HepG2 (cell line): ENCODE results near the gene CXCL3. TPM values are rescaled to one million over a fixed set of nuclear protein-coding genes. Genes with fewer than 3 reads are reported as not detected.
A peak's percentile ranks its signal among the peaks of the same experiment; 100 is the strongest.

Experiments
- ATAC-seq: fragments of 200-7000 bp; cut with Tn5 transposase; 3 replicates; pipeline ENCODE4 v1.9.1; 2020; ENCODE audit warnings: mild to moderate bottlenecking, moderate library complexity
- BruUV-seq: library from RNA; stranded (reverse); fragments of 400-500 nt; replicated peaks from 2 replicates; lab custom pipeline; 2021; lab: Mats Ljungman, UMichigan
- CTCF ChIA-PET: fragments of 300-600 bp; formaldehyde crosslinking; extraction: SDS; loops from one replicate; lab custom pipeline; 2021; ENCODE audit warnings: low total read pairs, inconsistent platforms, low intra/inter-chr PET ratio; lab: Yijun Ruan, JAX
- POLR2A ChIA-PET: fragments of 350-600 bp; sonication (Branson Sonifier 250); formaldehyde crosslinking; loops from one replicate; lab custom pipeline; 2020; ENCODE audit warnings: antibody characterized with exemption, inconsistent platforms; lab: Yijun Ruan, JAX
- DNase-seq: peaks from one replicate; pipeline ENCODE4 v3.0.0-alpha.2; 2015; ENCODE audit warnings: low spot score
- FAIRE-seq: peaks from 3 replicates; lab custom pipeline; 2011; peaks lifted over from hg19 to GRCh38; lab: Jason Lieb, UNC
- H2AFZ ChIP-seq: one replicate; pipeline ENCODE4 v1.6.1; 2011; ENCODE audit warnings: low read length, inconsistent platforms
- H3K27ac ChIP-seq: fragments of 300-600 bp; 3 replicates; pipeline ENCODE4 v1.8.0; 2011; ENCODE audit warnings: mixed run types, mild to moderate bottlenecking, mixed read lengths, low read length, inconsistent platforms; ENCODE audit not compliant: insufficient read depth; ENCODE audit errors: extremely low read length
- H3K27me3 ChIP-seq, 2 experiments: fragments of 200-600 bp in 1 of 2; 2 replicates in 1 of 2; 3 replicates in 1 of 2; pipeline versions ENCODE4 v1.6.0 to v1.8.0; 2011; ENCODE audit warnings: low read length in 2 of 2, mild to moderate bottlenecking in 2 of 2, moderate library complexity in 2 of 2, inconsistent platforms in 1 of 2; ENCODE audit not compliant: insufficient read depth in 2 of 2, control insufficient read depth in 1 of 2
- H3K36me3 ChIP-seq, 2 experiments: fragments of 200-600 bp in 1 of 2; replicated peaks in 1 of 2; 2 replicates in 1 of 2; 3 replicates in 1 of 2; pipeline versions ENCODE4 v1.5.1 to v1.8.0; 2011; ENCODE audit warnings: low read length in 2 of 2, inconsistent platforms in 1 of 2; ENCODE audit not compliant: insufficient read depth in 2 of 2, control insufficient read depth in 1 of 2
- H3K4me1 ChIP-seq: 2 replicates; pipeline ENCODE4 v1.5.1; 2012; ENCODE audit warnings: low read length, inconsistent platforms; ENCODE audit not compliant: insufficient read depth
- H3K4me2 ChIP-seq: 2 replicates; pipeline ENCODE4 v1.6.0; 2011; ENCODE audit warnings: low read depth, low read length, inconsistent platforms
- H3K4me3 ChIP-seq, 3 experiments: fragments of 200-600 bp in 1 of 3; sonication (generic), shearing (Covaris generic) in 1 of 3; replicated peaks in 1 of 3; 2 replicates each; pipeline ENCODE4 v1.5.1; 2011 to 2016; ENCODE audit warnings: low read length in 3 of 3, inconsistent platforms in 2 of 3, low read depth in 2 of 3, mild to moderate bottlenecking in 2 of 3, control low read depth in 1 of 3, mixed read lengths in 1 of 3; ENCODE audit not compliant: insufficient read depth in 1 of 3
- H3K79me2 ChIP-seq: one replicate; pipeline ENCODE4 v1.6.1; 2011; ENCODE audit warnings: low read length, inconsistent platforms; ENCODE audit not compliant: insufficient read depth
- H3K9ac ChIP-seq: 2 replicates; pipeline ENCODE4 v1.6.0; 2011; ENCODE audit warnings: mild to moderate bottlenecking, low read depth, low read length, inconsistent platforms; ENCODE audit not compliant: insufficient read depth
- H3K9me3 ChIP-seq: 2 replicates; pipeline ENCODE4 v1.5.1; 2012; ENCODE audit warnings: mild to moderate bottlenecking, low read length
- H4K20me1 ChIP-seq: 2 replicates; pipeline ENCODE4 v1.6.0; 2011; ENCODE audit warnings: inconsistent platforms, mild to moderate bottlenecking, low read length, moderate library complexity; ENCODE audit not compliant: insufficient read depth
- HNF1B ChIP-seq: sonication (generic); formaldehyde crosslinking; IDR thresholded peaks from 2 replicates; pipeline ENCODE4 v1.5.1; 2020; ENCODE audit warnings: mild to moderate bottlenecking, moderate library complexity, missing genetic modification reagents
- HOXD1 ChIP-seq: sonication (generic); formaldehyde crosslinking; IDR thresholded peaks from 2 replicates; pipeline ENCODE4 v1.5.0; 2020; ENCODE audit warnings: missing genetic modification reagents
- IRF1 ChIP-seq: sonication (generic); formaldehyde crosslinking; IDR thresholded peaks from 2 replicates; pipeline ENCODE4 v1.4.0; 2020; ENCODE audit warnings: low read depth, mild to moderate bottlenecking, missing genetic modification reagents
- NFKB2 ChIP-seq: sonication (generic); formaldehyde crosslinking; IDR thresholded peaks from 2 replicates; pipeline ENCODE4 v1.4.0; 2020; ENCODE audit warnings: missing genetic modification reagents, borderline replicate concordance
- SATB2 ChIP-seq: sonication (generic); formaldehyde crosslinking; IDR thresholded peaks from 2 replicates; pipeline ENCODE4 v1.5.0; 2020; ENCODE audit warnings: missing genetic modification reagents
- SNAPC2 ChIP-seq: sonication (generic); formaldehyde crosslinking; IDR thresholded peaks from 2 replicates; pipeline ENCODE4 v1.8.1; 2022; ENCODE audit warnings: mild to moderate bottlenecking, missing genetic modification reagents
- TOPORS ChIP-seq: sonication (generic); formaldehyde crosslinking; IDR thresholded peaks from 2 replicates; pipeline ENCODE4 v1.8.0; 2023; ENCODE audit warnings: mild to moderate bottlenecking, missing genetic modification reagents
- ZFP36L1 ChIP-seq: sonication (generic); formaldehyde crosslinking; IDR thresholded peaks from 2 replicates; pipeline ENCODE4 v1.8.0; 2022; ENCODE audit warnings: mild to moderate bottlenecking, missing genetic modification reagents, moderate library complexity
- ZFY ChIP-seq: sonication (generic); formaldehyde crosslinking; IDR thresholded peaks from 2 replicates; pipeline ENCODE4 v1.4.0; 2020; ENCODE audit warnings: missing genetic modification reagents
- ZNF589 ChIP-seq: sonication (generic); formaldehyde crosslinking; conservative IDR thresholded peaks from 2 replicates; pipeline ENCODE4 v1.8.0; 2022; ENCODE audit warnings: mild to moderate bottlenecking, moderate library complexity, missing genetic modification reagents
- ZNF672 ChIP-seq: sonication (generic); formaldehyde crosslinking; IDR thresholded peaks from 2 replicates; pipeline ENCODE4 v1.8.1; 2022; ENCODE audit warnings: missing genetic modification reagents
- WGBS: methylation state at CpG from one replicate; pipeline ENCODE4 v1.1.6; 2017; ENCODE audit warnings: low lambda C conversion rate; 5-methylcytosine and 5-hydroxymethylcytosine counted together
- in situ Hi-C: cut with HindIII; loops from 2 replicates; pipeline ENCODE4 v1.10.0; 2017; ENCODE audit warnings: low pct_unique_long_range_greater_than_20kb; ENCODE audit not compliant: extremely low pct_ligation_motif_present
- intact Hi-C: fragments of 100-400 bp; cut with micrococcal nuclease; formaldehyde crosslinking; loops from one replicate; pipeline ENCODE4 v1.10.0; 2022; ENCODE audit not compliant: unreplicated experiment
- polyA plus RNA-seq, 8 experiments: library from polyadenylated mRNA; depleted of rRNA in 3 of 8; stranded (reverse) in 7 of 8; unstranded in 1 of 8; fragments of >200 nt; fragmentation: Illumina TruSeq in 4 of 8; extraction: Trizol in 4 of 8; gene quantifications; 2 replicates each; pipeline versions ENCODE4 v1.2.1 to v1.2.3, GENCODE V29; 2011 to 2016; ENCODE audit warnings: low read depth in 4 of 8, missing spikeins in 1 of 8, mixed read lengths in 1 of 8; ENCODE audit not compliant: insufficient read depth in 1 of 8
- total RNA-seq, 5 experiments: library from RNA; depleted of rRNA; stranded (reverse); fragments of >200 nt; fragmentation: Illumina TruSeq; extraction: Trizol; gene quantifications; 2 replicates each; pipeline ENCODE4 v1.2.3, GENCODE V29; 2016; ENCODE audit warnings: low read depth in 1 of 5
- TF ChIP-seq, protein P1 (sequence below): sonication (generic); formaldehyde crosslinking; IDR thresholded peaks from 2 replicates; pipeline ENCODE4 v1.4.0; 2020; ENCODE audit warnings: mild to moderate bottlenecking, missing genetic modification reagents
- TF ChIP-seq, protein P2 (sequence below): sonication (generic); formaldehyde crosslinking; IDR thresholded peaks from 2 replicates; pipeline ENCODE4 v1.4.0; 2020; ENCODE audit warnings: missing genetic modification reagents, borderline replicate concordance
- TF ChIP-seq, protein P3 (sequence below): sonication (generic); formaldehyde crosslinking; IDR thresholded peaks from 2 replicates; pipeline ENCODE4; 2020; ENCODE audit warnings: missing genetic modification reagents, mild to moderate bottlenecking, borderline replicate concordance

Gene CXCL3
- total and polyA plus RNA-seq, 2 of the 13 experiments (the other 11 are each of a cell fraction or from before 2014, with no cell fraction given) = 0.13 TPM; not detected in 1

GRCh38 chr4:74039315-74039763, 850 bp upstream of the CXCL3 start (continued):
- TF ChIP-seq, protein P1, sequence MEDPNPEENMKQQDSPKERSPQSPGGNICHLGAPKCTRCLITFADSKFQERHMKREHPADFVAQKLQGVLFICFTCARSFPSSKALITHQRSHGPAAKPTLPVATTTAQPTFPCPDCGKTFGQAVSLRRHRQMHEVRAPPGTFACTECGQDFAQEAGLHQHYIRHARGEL (CRISPR knock-in tag) = no peak
- TF ChIP-seq HNF1B (no peak), HOXD1 (CRISPR knock-in tag) (no peak), ZFP36L1 (CRISPR knock-in tag) (no peak), ZNF589 (CRISPR knock-in tag) (no peak), ZNF672 (CRISPR knock-in tag) (no peak), NFKB2 (no peak), SNAPC2 (no peak), ZFY (CRISPR knock-in tag) (no peak)

- BruUV-seq = no TSS peak
- FAIRE-seq (no peak), ATAC-seq (no peak), DNase-seq (no peak)
- Histone ChIP-seq H3K4me2 (peak overlapping the region; percentile 67), H3K4me3 (peak overlapping the region; percentile 10 to 62 (median 43); a peak in 3 of 6 replicates), H3K27me3 (peaks cover 4 to 26% of the 10 kb centered on the region in 2 experiments), H3K27ac (no peak overlapping the region), H3K36me3 (no peaks in the 10 kb centered on the region), H3K79me2 (no peaks in the 10 kb centered on the region), H3K9me3 (no peaks in the 10 kb centered on the region), H2AFZ (no peak overlapping the region), H3K9ac (no peak overlapping the region), H3K4me1 (peaks cover 15% of the 10 kb centered on the region), H4K20me1 (no peaks in the 10 kb centered on the region)
- in situ Hi-C loops (no loop called here), intact Hi-C loops (loop anchor here (5.0 kb wide), 2 partner anchors 94 to 311 kb away; no protein-coding TSS in a partner anchor)
- ChIA-PET CTCF (no interaction called here), POLR2A (no interaction called here)
- WGBS = 35% methylated on average over 14 of the region's 17 CpGs
- TF ChIP-seq, protein P2, sequence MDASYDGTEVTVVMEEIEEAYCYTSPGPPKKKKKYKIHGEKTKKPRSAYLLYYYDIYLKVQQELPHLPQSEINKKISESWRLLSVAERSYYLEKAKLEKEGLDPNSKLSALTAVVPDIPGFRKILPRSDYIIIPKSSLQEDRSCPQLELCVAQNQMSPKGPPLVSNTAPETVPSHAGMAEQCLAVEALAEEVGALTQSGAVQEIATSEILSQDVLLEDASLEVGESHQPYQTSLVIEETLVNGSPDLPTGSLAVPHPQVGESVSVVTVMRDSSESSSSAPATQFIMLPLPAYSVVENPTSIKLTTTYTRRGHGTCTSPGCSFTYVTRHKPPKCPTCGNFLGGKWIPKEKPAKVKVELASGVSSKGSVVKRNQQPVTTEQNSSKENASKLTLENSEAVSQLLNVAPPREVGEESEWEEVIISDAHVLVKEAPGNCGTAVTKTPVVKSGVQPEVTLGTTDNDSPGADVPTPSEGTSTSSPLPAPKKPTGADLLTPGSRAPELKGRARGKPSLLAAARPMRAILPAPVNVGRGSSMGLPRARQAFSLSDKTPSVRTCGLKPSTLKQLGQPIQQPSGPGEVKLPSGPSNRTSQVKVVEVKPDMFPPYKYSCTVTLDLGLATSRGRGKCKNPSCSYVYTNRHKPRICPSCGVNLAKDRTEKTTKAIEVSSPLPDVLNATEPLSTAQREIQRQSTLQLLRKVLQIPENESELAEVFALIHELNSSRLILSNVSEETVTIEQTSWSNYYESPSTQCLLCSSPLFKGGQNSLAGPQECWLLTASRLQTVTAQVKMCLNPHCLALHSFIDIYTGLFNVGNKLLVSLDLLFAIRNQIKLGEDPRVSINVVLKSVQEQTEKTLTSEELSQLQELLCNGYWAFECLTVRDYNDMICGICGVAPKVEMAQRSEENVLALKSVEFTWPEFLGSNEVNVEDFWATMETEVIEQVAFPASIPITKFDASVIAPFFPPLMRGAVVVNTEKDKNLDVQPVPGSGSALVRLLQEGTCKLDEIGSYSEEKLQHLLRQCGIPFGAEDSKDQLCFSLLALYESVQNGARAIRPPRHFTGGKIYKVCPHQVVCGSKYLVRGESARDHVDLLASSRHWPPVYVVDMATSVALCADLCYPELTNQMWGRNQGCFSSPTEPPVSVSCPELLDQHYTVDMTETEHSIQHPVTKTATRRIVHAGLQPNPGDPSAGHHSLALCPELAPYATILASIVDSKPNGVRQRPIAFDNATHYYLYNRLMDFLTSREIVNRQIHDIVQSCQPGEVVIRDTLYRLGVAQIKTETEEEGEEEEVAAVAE (CRISPR knock-in tag) = no peak
- TF ChIP-seq, protein P3, sequence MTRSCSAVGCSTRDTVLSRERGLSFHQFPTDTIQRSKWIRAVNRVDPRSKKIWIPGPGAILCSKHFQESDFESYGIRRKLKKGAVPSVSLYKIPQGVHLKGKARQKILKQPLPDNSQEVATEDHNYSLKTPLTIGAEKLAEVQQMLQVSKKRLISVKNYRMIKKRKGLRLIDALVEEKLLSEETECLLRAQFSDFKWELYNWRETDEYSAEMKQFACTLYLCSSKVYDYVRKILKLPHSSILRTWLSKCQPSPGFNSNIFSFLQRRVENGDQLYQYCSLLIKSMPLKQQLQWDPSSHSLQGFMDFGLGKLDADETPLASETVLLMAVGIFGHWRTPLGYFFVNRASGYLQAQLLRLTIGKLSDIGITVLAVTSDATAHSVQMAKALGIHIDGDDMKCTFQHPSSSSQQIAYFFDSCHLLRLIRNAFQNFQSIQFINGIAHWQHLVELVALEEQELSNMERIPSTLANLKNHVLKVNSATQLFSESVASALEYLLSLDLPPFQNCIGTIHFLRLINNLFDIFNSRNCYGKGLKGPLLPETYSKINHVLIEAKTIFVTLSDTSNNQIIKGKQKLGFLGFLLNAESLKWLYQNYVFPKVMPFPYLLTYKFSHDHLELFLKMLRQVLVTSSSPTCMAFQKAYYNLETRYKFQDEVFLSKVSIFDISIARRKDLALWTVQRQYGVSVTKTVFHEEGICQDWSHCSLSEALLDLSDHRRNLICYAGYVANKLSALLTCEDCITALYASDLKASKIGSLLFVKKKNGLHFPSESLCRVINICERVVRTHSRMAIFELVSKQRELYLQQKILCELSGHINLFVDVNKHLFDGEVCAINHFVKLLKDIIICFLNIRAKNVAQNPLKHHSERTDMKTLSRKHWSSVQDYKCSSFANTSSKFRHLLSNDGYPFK (CRISPR knock-in tag) = no peak
- TF ChIP-seq TOPORS (CRISPR knock-in tag) (no peak), SATB2 (CRISPR knock-in tag) (no peak), IRF1 (no peak)
These were observed 434 bp downstream of the CXCL3 start for GRCh38 chr4:74038086-74038424.
